ENCODE results near the gene CALR. TPM values are rescaled to one million over a fixed set of nuclear protein-coding genes. Genes with fewer than 3 reads are reported as not detected.
A peak's percentile ranks its signal among the peaks of the same experiment; 100 is the strongest.

Gene CALR
- total and polyA plus RNA-seq, 9 of the 15 experiments (the other 6 are each of a cell fraction or from before 2014, with no cell fraction given), result 126 to 811 (median 642) TPM

DNA sequence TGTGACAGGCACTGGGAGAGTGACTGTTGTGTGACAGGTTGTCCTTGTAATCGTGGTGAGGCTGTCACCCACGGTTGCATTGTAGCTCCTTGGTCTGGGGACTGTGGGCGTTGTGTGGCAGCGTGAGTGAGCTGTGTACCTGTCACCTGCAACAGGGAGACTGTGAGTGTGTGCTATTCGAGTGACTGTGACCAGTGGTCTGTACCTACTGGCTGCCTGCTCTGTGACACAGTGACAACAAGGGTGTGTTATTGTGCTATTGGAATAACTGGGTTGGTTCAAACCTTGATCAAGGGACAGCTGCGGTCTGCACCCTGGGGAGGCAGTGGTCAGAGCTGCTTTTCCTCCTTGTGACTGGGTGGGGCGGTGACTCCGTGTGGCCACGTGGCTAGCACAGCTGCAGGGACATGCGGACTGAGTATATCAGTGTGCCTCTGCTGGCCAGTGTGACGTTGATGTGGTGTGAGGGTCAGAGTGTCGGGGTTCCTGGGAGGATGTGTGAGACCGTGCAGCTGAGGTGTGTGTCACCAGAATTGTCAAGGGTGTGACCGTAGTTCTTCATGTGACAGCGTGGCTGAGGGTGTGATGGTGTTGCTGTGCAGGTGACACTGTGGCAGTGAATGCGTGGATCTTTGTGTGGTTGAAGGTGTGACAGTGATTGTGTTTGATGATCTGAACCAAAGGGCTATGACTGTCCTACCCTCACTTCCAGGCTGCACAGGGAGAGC, 46.8 kb downstream of the CALR start (continued):
- TF ChIP-seq, protein P1, sequence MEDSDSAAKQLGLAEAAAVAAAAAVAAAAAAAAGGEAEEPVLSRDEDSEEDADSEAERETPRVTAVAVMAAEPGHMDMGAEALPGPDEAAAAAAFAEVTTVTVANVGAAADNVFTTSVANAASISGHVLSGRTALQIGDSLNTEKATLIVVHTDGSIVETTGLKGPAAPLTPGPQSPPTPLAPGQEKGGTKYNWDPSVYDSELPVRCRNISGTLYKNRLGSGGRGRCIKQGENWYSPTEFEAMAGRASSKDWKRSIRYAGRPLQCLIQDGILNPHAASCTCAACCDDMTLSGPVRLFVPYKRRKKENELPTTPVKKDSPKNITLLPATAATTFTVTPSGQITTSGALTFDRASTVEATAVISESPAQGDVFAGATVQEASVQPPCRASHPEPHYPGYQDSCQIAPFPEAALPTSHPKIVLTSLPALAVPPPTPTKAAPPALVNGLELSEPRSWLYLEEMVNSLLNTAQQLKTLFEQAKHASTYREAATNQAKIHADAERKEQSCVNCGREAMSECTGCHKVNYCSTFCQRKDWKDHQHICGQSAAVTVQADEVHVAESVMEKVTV (CRISPR knock-in tag; IDR thresholded peaks at IDR 0.05), result no peak
- TF ChIP-seq PHTF2 (CRISPR knock-in tag; IDR thresholded peaks at IDR 0.05) (no peak), ZSCAN29 (IDR thresholded peaks at IDR 0.05) (no peak), NR2F6 (CRISPR knock-in tag; IDR thresholded peaks at IDR 0.05) (no peak), RBM22 (IDR thresholded peaks at IDR 0.05; ENCODE audit: low read depth, low read length, poor library complexity, severe bottlenecking) (no peak), IFI16 (CRISPR knock-in tag; IDR thresholded peaks at IDR 0.05) (no peak), SMAD2 (IDR thresholded peaks at IDR 0.05; ENCODE audit: low read depth, low read length) (no peak), BACH1 (tag; IDR thresholded peaks at IDR 0.05) (no peak), JUN (IDR thresholded peaks at IDR 0.05; ENCODE audit: borderline replicate concordance, low read depth, low read length) (peak; percentile 69), JUN (CRISPR knock-in tag; IDR thresholded peaks at IDR 0.05; ENCODE audit: borderline replicate concordance) (peak; percentile 73; the same call in 1 of the 2 replicates), RUNX1 (IDR thresholded peaks at IDR 0.05; ENCODE audit: low read depth) (no peak), ZNF24 (IDR thresholded peaks at IDR 0.05) (no peak), SAFB (IDR thresholded peaks at IDR 0.05; ENCODE audit: borderline replicate concordance, low read depth, low read length) (no peak), TBP (optimal IDR thresholded peaks at IDR 0.05; ENCODE audit: low read depth, low read length) (peak; percentile 13), ZNF140 (CRISPR knock-in tag; IDR thresholded peaks at IDR 0.05) (no peak), CBX1 (IDR thresholded peaks at IDR 0.05; ENCODE audit: low read depth) (no peak)
- TF ChIP-seq, protein P2, sequence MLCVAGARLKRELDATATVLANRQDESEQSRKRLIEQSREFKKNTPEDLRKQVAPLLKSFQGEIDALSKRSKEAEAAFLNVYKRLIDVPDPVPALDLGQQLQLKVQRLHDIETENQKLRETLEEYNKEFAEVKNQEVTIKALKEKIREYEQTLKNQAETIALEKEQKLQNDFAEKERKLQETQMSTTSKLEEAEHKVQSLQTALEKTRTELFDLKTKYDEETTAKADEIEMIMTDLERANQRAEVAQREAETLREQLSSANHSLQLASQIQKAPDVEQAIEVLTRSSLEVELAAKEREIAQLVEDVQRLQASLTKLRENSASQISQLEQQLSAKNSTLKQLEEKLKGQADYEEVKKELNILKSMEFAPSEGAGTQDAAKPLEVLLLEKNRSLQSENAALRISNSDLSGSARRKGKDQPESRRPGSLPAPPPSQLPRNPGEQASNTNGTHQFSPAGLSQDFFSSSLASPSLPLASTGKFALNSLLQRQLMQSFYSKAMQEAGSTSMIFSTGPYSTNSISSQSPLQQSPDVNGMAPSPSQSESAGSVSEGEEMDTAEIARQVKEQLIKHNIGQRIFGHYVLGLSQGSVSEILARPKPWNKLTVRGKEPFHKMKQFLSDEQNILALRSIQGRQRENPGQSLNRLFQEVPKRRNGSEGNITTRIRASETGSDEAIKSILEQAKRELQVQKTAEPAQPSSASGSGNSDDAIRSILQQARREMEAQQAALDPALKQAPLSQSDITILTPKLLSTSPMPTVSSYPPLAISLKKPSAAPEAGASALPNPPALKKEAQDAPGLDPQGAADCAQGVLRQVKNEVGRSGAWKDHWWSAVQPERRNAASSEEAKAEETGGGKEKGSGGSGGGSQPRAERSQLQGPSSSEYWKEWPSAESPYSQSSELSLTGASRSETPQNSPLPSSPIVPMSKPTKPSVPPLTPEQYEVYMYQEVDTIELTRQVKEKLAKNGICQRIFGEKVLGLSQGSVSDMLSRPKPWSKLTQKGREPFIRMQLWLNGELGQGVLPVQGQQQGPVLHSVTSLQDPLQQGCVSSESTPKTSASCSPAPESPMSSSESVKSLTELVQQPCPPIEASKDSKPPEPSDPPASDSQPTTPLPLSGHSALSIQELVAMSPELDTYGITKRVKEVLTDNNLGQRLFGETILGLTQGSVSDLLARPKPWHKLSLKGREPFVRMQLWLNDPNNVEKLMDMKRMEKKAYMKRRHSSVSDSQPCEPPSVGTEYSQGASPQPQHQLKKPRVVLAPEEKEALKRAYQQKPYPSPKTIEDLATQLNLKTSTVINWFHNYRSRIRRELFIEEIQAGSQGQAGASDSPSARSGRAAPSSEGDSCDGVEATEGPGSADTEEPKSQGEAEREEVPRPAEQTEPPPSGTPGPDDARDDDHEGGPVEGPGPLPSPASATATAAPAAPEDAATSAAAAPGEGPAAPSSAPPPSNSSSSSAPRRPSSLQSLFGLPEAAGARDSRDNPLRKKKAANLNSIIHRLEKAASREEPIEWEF (CRISPR knock-in tag; IDR thresholded peaks at IDR 0.05), result no peak
- TF ChIP-seq, protein P3, sequence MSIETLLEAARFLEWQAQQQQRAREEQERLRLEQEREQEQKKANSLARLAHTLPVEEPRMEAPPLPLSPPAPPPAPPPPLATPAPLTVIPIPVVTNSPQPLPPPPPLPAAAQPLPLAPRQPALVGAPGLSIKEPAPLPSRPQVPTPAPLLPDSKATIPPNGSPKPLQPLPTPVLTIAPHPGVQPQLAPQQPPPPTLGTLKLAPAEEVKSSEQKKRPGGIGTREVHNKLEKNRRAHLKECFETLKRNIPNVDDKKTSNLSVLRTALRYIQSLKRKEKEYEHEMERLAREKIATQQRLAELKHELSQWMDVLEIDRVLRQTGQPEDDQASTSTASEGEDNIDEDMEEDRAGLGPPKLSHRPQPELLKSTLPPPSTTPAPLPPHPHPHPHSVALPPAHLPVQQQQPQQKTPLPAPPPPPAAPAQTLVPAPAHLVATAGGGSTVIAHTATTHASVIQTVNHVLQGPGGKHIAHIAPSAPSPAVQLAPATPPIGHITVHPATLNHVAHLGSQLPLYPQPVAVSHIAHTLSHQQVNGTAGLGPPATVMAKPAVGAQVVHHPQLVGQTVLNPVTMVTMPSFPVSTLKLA (conservative IDR thresholded peaks at IDR 0.05), result peak; percentile 97 to 99
- TF ChIP-seq, protein P4, sequence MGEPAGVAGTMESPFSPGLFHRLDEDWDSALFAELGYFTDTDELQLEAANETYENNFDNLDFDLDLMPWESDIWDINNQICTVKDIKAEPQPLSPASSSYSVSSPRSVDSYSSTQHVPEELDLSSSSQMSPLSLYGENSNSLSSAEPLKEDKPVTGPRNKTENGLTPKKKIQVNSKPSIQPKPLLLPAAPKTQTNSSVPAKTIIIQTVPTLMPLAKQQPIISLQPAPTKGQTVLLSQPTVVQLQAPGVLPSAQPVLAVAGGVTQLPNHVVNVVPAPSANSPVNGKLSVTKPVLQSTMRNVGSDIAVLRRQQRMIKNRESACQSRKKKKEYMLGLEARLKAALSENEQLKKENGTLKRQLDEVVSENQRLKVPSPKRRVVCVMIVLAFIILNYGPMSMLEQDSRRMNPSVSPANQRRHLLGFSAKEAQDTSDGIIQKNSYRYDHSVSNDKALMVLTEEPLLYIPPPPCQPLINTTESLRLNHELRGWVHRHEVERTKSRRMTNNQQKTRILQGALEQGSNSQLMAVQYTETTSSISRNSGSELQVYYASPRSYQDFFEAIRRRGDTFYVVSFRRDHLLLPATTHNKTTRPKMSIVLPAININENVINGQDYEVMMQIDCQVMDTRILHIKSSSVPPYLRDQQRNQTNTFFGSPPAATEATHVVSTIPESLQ (CRISPR knock-in tag; IDR thresholded peaks at IDR 0.05), result no peak
